HG03103 (cell line): Measurements from ENCODE around the gene IGBP1.
"Not testable (repeated sequence)": the region's sequence is repeated elsewhere in the genome, so short reads cannot be mapped to it uniquely, and the experiment has no call there.

Experiments
- ATAC-seq: cut with Tn5 transposase; IDR thresholded peaks from one replicate; pipeline ENCODE4 v1.9.1; 2021; ENCODE audit warnings: low read depth; ENCODE audit not compliant: unreplicated experiment

Gene IGBP1

DNA sequence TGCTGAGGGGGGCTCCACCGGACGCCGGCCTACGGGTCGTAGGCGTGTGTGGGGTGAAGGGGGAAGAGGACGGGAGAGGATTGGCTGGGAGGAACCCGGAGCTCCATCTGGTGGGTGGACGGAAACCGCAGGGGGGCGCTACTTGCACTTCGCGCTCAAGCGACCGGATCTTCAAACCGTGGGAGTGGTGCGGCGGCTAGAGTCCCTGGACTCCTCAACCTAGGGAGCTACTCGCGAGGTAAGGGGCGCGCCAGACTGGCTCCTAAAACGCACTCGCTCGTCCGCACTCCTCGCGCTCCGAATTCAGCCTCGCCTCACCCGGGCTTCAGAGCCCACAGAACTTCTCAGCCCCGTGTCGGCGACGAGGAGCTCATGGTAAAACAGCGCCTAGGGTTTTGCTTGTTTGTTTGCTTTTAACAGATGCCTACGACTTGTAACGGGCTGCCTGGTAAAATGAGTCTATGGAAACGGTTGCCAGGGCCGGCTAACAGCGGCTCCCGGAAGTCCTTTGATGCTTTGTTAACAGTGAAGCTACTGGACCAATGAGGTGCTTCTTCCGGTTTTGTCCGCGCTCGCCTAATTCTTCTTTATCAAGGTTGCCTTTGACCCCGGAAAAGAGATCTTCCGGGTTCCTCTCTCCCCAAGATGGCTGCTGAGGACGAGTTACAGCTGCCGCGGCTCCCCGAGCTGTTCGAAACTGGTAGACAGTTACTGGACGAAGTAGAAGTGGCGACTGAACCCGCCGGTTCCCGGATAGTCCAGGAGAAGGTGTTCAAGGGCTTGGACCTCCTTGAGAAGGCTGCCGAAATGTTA is at the start of gene IGBP1:
Gene IGBP1 (plus strand): TSS at position 145 of the 813 bp plus-strand sequence. CDS start 501 bp downstream, at position 646.
- peak; percentile 79 for ATAC-seq

DNA sequence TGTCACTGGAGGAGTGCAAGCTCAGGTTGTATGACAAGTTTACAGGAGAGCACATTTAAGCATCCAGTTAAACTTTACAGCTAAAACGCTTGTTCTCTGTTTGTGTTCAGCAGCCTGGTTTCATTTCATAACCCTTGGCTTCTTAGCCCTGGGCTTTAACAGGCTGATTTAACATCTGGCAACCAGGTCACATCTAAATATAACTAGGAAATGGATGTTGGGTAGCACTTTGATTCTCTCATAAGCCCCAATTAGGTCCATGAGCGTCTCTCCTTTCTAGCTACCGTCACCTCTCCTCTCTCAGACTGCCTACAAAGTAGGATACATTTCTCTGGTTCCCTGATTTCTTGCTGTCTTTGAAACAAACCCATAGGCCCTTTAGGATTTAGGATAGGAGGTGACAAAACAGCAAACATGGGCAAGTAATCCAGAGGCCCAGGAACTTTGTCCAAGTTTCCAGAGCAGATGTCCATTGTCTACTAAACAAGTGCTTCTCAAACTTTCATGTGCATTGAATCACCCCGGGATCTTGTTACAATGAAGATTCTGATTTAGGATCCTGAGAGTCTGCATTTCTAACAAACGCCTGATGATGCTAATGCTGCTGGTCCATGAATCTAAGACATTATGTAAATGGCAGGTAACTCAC is 48.5 kb upstream of the IGBP1 start:
- ATAC-seq: no peak

DNA sequence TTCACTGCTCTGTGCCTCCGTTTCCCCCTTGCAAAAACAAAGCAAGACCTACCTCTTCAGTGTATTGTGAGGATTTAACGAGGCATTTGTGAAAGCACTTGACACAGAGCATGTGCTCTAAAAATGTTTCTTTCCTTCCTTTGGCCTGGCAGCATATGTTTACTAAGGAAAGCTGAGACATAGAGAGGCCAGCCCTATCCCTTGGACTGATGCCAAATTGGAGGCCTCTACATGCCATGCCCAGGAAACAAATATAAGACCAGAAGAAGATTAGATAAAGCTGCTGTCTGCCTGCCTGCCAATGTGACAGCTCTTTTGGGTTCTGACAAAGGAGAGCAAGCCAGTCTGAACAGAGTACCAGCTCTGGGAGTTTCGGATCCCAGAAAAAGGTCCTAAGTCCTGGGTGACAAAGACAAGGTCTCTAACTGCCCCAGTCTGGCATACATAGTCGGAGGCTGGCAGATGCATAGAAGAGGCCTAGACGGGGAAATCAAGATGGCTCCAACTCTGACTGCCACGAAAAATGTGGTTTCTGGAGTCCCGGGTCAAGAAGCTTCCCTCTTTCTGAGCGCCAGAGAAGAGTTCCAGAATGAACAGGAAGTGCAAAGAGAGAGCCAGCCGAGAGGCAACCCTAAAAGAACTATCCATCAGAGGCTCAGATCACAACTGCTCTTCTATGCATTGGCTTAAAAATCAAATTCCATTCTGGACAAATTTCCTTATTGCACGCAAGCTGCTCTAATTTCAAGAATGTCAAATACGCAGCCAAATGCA is 45.2 kb upstream of the IGBP1 start:
- ATAC-seq: no peak

DNA sequence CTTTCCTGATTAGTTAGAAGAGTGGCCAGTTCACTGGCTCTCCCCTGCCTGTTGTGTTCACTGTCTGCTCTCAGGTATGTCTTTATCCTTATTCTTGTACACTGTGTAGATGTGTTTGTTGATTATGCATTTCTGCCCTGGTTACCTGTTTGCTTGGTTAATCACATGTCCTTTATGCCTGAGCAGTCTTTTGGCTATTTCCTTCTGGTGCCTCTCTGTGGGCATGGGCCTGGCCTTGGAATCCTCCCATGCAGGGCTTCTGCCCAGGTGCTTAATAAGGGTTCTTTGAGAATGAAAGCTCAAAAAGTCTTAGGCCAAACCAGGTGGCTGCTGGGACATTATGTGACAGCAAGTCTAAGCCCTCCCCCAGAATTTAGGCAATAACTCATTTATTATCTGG is 44.5 kb upstream of the IGBP1 start:
- no peak for ATAC-seq

DNA sequence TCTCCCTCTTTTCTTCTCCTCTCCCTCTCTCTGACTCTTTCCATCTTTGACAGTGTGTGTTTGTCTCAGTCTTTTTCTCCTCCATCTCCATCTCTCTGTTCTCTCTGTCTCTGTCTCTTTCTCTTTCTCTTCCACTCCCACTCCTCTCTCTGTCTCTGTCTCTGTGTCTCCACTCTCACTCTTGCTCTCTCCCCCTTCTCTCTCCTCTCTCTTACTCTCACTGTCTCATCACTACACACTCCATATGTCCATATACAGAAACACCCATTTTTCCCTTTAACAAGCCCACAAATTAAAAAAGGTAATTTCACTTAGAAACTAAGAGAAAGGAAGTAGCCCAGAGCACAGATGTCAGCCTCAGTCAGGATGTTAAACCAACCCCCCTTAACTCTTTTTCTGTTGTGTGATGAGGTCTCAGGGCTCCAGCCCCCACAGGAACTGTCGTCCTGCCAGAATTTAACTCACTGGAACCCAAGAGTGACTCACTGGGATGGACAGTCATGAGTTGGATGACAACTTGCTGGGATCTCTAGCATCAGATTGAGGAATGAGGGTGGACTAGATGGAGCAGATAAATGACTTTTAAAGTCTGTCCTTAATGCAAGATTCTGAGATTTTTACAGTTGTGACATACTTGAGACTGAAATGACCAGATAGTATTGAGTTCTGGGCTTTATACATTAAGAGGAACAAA is 43.5 kb upstream of the IGBP1 start:
- ATAC-seq: no peak

DNA sequence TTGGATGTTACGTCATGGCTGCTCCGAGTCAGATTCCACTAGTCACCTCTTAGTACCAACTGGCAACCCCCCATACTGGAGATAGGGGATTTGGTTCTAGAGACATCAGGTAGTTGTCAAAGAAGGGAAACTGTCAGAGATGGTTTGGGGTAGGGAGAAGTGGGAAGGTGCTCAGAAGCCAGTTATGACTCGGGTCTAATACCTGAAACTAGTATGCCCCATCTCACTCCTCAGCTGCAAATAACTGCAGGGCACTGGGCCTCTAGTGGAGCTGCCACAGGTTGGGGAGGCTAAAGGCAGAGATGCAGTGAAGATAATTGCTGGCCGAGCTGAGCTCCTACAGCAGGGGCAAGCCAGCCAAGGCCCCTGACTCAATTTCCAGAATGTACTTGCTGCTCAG is 41.0 kb upstream of the IGBP1 start:
- no peak for ATAC-seq

DNA sequence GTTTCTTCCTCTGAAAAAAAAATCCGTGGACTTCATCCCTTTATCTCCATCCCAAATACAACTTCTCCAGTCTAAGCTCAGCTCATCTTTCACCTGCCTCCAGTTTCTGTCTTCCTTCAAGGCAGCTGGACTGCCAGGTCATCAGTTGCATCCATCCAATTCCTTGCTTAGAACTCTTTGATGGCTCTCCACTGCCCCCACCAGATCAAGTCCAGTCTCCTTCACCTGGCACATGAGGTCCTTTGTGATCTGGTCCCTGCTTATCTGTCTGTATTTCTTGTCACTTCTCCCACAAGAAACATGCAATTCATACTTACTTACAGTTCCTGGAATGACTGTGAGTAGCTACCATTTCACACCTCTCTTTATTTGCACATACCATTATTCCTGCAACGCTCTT is 37.2 kb upstream of the IGBP1 start:
- no peak for ATAC-seq

DNA sequence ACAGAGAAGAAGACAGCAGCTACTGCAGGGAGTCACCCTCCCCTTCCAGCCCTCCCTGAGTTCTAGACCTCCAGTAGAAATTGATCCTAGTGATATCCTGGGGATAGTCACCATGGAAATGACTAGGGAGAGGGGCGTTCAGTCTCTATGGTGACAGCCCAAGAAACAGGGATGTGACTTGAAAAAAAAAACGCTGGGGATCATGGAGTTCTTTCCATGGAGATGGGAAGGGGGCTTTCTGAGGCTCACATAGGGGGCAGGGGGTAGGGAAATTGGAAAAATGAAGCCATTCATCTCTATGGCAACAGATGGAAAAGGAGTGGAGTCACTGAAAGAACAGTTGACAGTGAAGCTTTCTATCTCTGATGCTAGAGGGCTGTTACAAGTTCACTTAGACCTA is 28.0 kb upstream of the IGBP1 start:
- no peak for ATAC-seq

DNA sequence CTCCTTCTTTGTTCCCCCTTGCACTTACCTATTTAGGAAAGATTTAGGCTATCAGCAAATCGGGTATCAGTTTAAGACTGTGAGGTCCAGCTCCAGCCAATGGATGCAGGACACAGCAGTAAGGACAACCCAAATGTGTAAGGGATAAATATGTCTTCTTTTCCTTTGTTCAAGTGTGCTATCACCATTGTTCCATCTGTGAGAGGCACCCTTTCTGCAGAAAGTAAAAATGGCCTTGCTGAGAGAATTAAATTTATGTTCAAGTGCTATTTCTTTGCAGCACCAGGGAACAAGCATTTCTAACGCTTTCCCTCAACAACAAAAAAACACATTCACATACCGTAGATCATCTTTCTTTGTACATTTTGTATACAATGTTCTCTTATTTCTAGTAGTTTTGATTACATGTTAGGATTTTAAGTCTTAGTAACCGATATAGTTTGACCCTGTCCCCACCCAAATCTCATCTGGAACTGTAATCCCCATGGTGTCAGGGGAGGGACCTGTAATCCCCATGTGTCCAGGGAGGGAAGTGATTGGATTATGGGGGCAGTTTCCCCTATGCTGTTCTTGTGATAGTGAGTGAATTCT is 21.7 kb upstream of the IGBP1 start:
- ATAC-seq: not testable (repeated sequence)

DNA sequence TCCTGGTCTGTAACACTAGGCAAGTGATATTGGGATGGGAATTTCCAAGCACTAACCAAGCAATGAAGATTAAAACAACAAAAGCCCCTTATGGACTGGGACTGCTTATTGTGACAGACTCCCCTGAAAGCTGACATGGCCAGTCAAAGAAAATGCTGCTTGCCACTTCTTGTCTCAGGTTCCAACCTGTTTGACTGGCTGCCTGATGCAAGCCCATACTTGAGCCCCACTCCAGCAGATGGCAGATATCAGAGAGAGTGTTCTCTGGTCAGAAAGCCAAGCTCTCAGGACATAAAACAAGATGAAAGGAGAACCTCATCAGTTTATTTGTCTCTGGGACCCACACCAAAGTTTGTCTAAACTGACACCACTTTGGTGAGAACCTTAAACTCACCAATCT is 15.5 kb upstream of the IGBP1 start:
- no peak for ATAC-seq

DNA sequence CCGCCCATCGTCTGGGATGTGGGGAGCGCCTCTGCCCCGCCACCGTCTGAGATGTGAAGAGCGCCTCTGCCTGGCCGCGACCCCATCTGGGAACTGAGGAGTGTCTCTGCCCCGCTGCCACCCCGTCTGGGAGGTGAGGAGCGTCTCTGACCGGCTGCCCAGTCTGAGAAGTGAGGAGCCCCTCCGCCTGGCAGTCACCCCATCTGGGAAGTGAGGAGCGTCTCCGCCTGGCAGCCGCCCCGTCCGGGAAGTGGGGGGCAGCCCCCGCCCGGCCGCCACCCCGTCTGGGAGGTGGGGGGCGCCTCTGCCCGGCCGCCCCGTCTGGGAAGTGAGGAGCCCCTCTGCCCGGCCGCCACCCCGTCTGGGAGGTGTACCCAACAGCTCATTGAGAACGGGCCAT is 10.2 kb upstream of the IGBP1 start:
- ATAC-seq: not testable (repeated sequence)

DNA sequence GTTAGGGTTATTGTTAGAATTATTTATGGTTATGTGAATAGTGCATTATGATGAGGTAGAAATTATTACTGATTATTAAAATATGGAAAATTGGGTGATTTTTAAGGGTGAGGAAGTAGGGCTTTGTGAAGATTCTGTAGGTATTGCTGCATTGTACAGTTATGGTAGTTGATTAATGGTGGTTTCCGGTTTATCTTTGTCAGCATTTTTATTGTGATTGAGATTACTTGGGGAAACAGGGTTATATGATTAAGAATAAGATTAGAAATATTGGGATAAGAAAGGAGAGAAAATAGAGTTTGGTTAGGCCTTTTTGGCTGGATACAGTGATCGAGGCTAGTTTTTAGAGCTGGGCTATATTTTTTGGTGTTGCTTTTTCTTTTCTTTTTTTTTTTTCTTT is 8.6 kb upstream of the IGBP1 start:
- no peak for ATAC-seq

DNA sequence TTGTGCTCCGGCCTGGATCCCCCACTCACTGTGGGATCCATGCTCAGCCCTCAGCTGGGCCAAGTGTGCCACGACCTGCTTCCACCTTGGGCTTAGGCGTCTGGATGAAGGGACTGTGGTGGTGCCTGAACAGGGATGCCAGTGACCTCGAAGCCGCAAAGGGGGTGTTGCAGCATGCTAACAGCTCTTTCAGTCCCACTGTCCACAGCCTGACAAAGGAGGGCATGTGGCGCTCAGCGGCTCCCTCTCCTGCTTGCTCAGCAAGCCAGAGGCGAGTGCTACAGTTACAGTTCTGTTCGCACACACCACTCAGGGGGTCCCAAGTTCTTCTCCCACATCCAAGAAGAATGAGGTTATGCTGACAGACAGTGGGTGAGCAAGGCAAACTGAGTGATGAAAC is 5.2 kb upstream of the IGBP1 start:
- ATAC-seq: no peak

DNA sequence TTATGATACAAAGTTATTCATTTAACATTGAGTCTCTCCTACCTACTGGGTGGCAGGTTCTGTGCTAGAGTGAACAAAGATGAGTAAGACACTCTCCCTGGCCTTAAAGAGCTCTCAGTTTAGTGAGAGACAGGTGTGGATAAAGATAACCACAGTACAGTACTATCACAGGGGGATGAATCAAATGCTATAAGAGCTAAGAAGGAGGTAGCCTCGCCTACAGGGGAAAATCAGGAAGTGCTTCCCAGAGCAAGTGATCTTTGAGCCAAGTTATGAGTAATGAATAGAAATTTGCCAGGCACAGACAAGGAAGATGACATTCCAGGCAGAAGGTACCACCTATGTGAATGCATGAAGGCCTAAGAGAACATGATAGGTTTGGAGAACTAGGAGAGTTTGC is 3.4 kb upstream of the IGBP1 start:
- ATAC-seq: no peak

DNA sequence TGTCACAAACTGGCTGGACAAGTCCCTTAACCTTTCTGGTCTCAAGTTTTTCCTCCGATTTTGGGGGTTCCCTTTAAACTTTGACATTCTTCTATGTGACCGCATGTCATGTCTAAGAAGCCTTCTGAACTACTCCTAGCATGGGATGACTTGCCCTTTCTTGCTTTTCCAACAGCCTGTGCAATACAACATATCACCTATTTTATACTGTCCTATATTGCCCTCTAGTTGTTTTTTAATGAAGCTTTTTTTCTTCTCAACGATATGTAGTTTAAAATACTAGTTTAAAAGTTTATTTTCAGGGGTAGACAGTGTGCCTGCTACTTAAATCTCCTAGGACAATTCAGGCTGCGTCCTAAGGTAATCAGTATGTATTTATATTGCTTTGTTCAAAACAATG is 1.0 kb upstream of the IGBP1 start:
- no peak for ATAC-seq

DNA sequence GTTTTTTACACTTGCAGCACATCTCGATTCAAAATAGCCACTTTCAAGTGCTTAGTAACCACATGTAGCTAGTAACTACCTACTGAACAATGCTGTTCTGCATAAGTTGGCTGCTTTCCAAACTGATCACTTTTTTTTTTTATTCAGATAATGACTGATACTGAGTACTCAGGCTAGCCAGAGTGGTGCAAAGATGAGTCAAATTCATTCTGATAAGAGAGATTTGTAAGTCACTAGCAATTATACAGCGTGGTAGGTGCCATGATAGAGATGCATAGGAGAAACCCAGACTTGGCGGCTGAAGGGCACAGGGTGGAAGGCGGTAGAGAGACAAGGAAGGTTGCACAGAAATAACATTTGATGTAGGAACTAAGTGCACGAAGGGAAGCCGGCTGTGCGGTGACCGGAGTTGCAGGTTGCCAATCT is 357 bp upstream of the IGBP1 start:
- ATAC-seq: no peak

DNA sequence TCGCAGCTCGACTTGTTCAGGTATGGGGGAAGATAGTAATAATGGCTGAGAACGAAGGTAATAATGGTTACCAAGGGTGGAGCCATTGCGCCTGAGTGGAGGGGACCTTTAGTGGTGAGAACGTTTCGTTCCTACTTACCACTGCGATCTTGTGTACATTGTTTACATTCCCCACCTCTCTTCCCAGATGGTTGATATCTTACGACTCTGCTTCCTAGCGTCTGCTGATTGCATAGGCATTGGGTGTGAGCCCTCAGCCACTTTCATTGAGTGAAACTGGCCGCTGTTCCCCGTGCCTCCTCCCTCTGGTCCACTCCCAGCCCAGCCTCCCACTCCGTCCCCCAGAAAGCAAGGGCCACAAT is 850 bp downstream of the IGBP1 start:
- no peak for ATAC-seq

DNA sequence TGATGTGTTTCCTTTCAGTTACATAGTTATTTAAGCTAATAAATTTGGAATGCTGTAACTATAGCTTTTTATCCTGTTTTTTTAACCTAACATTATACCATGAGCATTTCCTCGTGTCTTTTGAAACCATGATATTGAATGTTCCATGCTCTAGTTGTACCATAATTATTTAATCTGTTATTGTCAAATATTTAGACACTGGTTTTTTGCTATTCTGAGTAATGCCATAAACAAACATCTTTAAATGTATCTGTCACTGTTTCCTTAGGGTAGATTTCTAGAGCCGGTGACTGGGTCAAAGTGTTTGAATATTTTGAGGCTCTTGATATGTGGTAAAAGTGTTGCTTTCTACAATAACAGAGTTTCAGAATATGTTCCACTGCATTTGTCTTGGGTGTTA is 5.4 kb downstream of the IGBP1 start:
- no peak for ATAC-seq

DNA sequence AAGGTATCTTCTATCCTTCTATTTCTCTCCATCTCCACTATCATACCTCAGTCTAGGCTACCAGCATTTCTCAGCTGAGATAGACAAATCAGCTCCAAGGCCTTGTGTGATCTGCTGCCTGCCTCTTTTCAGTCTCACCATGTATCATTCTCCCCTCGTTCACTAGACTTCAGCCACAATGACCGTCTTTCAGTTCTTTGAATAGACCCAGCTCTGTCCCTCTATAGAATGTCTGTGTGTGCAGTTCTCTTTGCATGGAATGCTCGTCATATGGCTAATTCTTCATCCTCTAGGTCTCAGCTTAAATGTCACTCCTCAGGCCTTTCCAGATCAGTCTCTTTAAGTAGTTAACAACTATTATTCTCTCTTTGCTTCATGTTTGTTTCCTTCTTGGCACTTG is 6.5 kb downstream of the IGBP1 start:
- no peak for ATAC-seq

DNA sequence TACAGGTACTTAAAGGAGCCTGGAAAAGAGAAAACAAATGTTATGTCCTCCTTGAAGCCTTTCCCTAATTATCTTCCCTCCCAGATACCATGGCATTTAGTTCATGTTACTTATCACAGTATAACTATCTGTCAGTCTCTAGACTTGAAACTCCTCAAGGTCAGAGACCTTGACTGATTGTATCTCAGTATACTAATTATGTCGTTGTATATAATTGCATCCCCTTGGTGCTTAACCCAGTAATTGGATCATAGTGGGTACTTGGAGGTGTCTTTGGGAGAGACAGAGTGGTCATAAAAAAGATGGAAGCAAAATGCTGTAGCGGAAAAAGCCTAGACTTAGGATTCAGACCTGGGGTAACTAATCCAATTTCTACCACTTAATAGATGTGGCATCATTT is 8.1 kb downstream of the IGBP1 start:
- ATAC-seq: no peak
